Mesendoderm (in vitro differentiated cells): ENCODE measurements around the gene EEF2K. TPM values are rescaled to one million over a fixed set of nuclear protein-coding genes. Genes with fewer than 3 reads are reported as not detected.
A peak's percentile ranks its signal among the peaks of the same experiment; 100 is the strongest.

Experiments used
- DNase-seq: peaks from one replicate; pipeline ENCODE4 v3.0.0; 2013
- H2AK5ac ChIP-seq: 2 replicates; pipeline ENCODE4 v1.6.1; 2013; ENCODE audit warnings: low read length, inconsistent platforms
- H2BK120ac ChIP-seq: 2 replicates; pipeline ENCODE4 v1.6.1; 2013; ENCODE audit warnings: low read depth, mild to moderate bottlenecking, low read length, moderate library complexity, mixed read lengths
- H2BK15ac ChIP-seq: replicated peaks from 2 replicates; pipeline ENCODE4 v1.6.1; 2013; ENCODE audit warnings: low read depth, mild to moderate bottlenecking, moderate library complexity
- H2BK5ac ChIP-seq: 2 replicates; pipeline ENCODE4 v1.6.1; 2013; ENCODE audit warnings: low read length, inconsistent platforms
- H3K18ac ChIP-seq: 2 replicates; pipeline ENCODE4 v1.6.1; 2013; ENCODE audit warnings: mild to moderate bottlenecking, low read length, mixed read lengths
- H3K23ac ChIP-seq: one replicate; pipeline ENCODE4 v1.6.1; 2013; ENCODE audit warnings: low read length
- H3K27ac ChIP-seq: 2 replicates; pipeline ENCODE4 v1.5.1; 2013; ENCODE audit warnings: low read depth, mild to moderate bottlenecking, inconsistent platforms, low read length, moderate library complexity
- H3K27me3 ChIP-seq: 2 replicates; pipeline ENCODE4 v1.6.1; 2013; ENCODE audit warnings: low read length, control low read depth, mild to moderate bottlenecking, inconsistent platforms; ENCODE audit not compliant: insufficient read depth, poor library complexity
- H3K36me3 ChIP-seq: 2 replicates; pipeline ENCODE4 v1.6.1; 2013; ENCODE audit warnings: low read length, inconsistent platforms; ENCODE audit not compliant: control insufficient read depth, insufficient read depth
- H3K4ac ChIP-seq: one replicate; pipeline ENCODE4 v1.6.1; 2013; ENCODE audit warnings: low read depth, mild to moderate bottlenecking, low read length, moderate library complexity
- H3K4me1 ChIP-seq: 2 replicates; pipeline ENCODE4 v1.6.1; 2013; ENCODE audit warnings: low read depth, low read length, inconsistent platforms; ENCODE audit not compliant: control insufficient read depth
- H3K4me2 ChIP-seq: 2 replicates; pipeline ENCODE4 v1.6.1; 2013; ENCODE audit warnings: low read length
- H3K4me3 ChIP-seq: 2 replicates; pipeline ENCODE4 v1.5.1; 2013; ENCODE audit warnings: mild to moderate bottlenecking, low read length
- H3K56ac ChIP-seq: one replicate; pipeline ENCODE4 v1.6.1; 2013; ENCODE audit warnings: low read length
- H3K79me1 ChIP-seq: 2 replicates; pipeline ENCODE4 v1.6.1; 2013; ENCODE audit warnings: low read length, inconsistent platforms
- H3K79me2 ChIP-seq: 2 replicates; pipeline ENCODE4 v1.6.1; 2013; ENCODE audit warnings: mild to moderate bottlenecking, low read length; ENCODE audit not compliant: control insufficient read depth, insufficient read depth
- H3K9ac ChIP-seq: 2 replicates; pipeline ENCODE4 v1.6.1; 2013; ENCODE audit warnings: low read length, inconsistent platforms
- H4K5ac ChIP-seq: one replicate; pipeline ENCODE4 v1.6.1; 2013; ENCODE audit warnings: low read length
- H4K8ac ChIP-seq: one replicate; pipeline ENCODE4 v1.6.1; 2013; ENCODE audit warnings: low read depth, mild to moderate bottlenecking, control low read depth, low read length, moderate library complexity
- WGBS: extraction: QIAGEN DNeasy Blood & Tissue Kit; methylation state at CpG from one replicate; pipeline ENCODE4 v1.1.7; 2013; ENCODE audit warnings: low lambda C conversion rate, missing lambda C conversion rate; ENCODE audit not compliant: insufficient coverage; ENCODE audit errors: extremely low coverage; 5-methylcytosine and 5-hydroxymethylcytosine counted together
- polyA plus RNA-seq, 2 experiments: library from polyadenylated mRNA; stranded (reverse); fragments of 200-250 nt; gene quantifications; one replicate each; pipeline ENCODE4 v1.2.3, GENCODE V29; 2013

The EEF2K gene
- 6.1 TPM for polyA plus RNA-seq (2013, experiment 1 of 2)
- polyA plus RNA-seq (2013, experiment 2 of 2) = 5.5 TPM

DNA sequence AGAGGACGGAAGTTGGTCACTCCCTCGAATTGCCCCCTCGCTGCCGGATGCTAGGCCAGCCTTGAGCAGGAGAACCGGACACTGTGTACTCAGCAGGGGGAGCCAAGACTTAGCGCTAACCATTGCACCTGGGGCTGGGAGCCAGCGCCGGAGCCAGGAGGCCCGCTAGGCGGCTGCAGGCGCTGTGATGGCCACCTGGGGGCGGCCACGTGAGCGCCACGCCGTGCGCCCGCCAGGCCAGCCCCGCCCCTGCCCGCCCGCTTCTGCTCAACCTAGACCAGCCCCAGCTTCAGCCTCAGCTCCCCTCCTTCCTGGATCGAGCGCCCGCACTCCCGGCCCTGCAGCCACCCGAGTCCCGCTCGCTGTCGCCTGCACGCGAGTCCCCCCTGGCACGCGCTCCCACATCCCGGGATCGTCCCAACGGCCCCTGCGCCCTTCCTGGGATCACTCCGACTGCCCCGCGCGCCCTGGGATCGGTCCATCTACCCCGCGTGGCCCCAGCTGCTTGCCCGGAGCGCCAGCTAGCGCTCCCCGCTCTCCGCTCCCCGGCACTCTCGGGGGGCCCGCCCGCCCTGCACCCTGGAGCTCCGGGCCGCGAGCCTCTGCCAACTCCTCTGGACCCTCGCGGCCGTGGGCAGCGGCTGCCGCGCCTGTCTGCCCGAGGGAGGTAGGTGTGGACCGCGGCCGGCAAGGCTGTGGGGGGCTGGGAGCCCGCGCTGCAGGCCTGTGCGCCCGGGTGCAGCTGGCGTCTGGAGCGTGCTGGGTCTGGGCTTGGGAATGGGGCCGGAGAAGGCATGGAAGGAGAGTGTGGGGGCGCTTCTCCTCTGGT lies at the start of gene EEF2K:
Gene EEF2K, plus strand, starts transcription at position 266 of the 829 bp plus-strand sequence. CDS start 19,452 bp downstream, outside the sequence.
- Histone ChIP-seq H3K27ac (no peak within 1 kb of the TSS), H4K8ac (no peak within 1 kb of the TSS), H3K36me3 (no peaks in the 10 kb centered on the region), H3K9ac (peak within 1 kb of the TSS; percentile 90), H2BK120ac (no peak within 1 kb of the TSS), H3K23ac (peak within 1 kb of the TSS; percentile 66), H3K79me2 (no peaks in the 10 kb centered on the region), H3K27me3 (no peaks in the 10 kb centered on the region), H2BK15ac (no peak within 1 kb of the TSS), H3K56ac (peak within 1 kb of the TSS; percentile 98), H3K18ac (no peak within 1 kb of the TSS), H2BK5ac (no peak within 1 kb of the TSS), H4K5ac (no peak within 1 kb of the TSS), H3K4me1 (no peaks in the 10 kb centered on the region), H2AK5ac (no peak within 1 kb of the TSS), H3K4me3 (peak within 1 kb of the TSS; percentile 79), H3K4ac (no peak within 1 kb of the TSS), H3K4me2 (peak within 1 kb of the TSS; percentile 96), H3K79me1 (peaks cover 7% of the 10 kb centered on the region)
- no CpG with 5 or more reads among the region's 74 CpGs for WGBS
- DNase-seq = peak; percentile 97

DNA sequence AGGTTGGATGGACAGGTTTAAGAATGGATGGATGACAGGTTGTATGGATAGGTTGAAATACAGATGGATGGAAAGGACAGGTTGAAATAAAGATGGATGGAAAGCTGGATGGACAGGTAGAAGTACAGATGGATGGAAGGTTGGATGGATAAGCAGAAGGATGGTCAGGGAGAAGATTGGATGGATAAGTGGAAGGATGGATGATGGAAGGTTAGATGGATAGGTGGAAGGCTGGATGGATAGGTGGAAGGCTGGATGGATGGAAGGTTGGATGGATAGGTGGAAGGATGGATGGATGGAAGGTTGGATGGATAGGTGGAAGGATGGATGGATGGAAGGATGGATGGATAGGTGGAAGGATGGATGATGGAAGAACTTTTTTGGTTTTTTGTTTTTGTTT lies 44.7 kb upstream of the EEF2K start:
- H3K56ac ChIP-seq = no peak overlapping the region
- H4K5ac ChIP-seq = no peak overlapping the region
- no peak overlapping the region for H2AK5ac ChIP-seq
- no peaks in the 10 kb centered on the region for H3K4me1 ChIP-seq
- no peak overlapping the region for H2BK120ac ChIP-seq
- H2BK15ac ChIP-seq = no peak overlapping the region
- H3K18ac ChIP-seq = no peak overlapping the region
- no peaks in the 10 kb centered on the region for H3K79me1 ChIP-seq
- no peaks in the 10 kb centered on the region for H3K79me2 ChIP-seq
- no peak overlapping the region for H2BK5ac ChIP-seq
- H3K27me3 ChIP-seq = no peaks in the 10 kb centered on the region
- no peak overlapping the region for H3K4me3 ChIP-seq
- H3K27ac ChIP-seq = no peak overlapping the region
- no peak overlapping the region for H3K4ac ChIP-seq
- no peaks in the 10 kb centered on the region for H3K36me3 ChIP-seq
- DNase-seq = no peak
- H3K9ac ChIP-seq = no peak overlapping the region
- no peak overlapping the region for H4K8ac ChIP-seq
- no peak overlapping the region for H3K4me2 ChIP-seq
- H3K23ac ChIP-seq = no peak overlapping the region

DNA sequence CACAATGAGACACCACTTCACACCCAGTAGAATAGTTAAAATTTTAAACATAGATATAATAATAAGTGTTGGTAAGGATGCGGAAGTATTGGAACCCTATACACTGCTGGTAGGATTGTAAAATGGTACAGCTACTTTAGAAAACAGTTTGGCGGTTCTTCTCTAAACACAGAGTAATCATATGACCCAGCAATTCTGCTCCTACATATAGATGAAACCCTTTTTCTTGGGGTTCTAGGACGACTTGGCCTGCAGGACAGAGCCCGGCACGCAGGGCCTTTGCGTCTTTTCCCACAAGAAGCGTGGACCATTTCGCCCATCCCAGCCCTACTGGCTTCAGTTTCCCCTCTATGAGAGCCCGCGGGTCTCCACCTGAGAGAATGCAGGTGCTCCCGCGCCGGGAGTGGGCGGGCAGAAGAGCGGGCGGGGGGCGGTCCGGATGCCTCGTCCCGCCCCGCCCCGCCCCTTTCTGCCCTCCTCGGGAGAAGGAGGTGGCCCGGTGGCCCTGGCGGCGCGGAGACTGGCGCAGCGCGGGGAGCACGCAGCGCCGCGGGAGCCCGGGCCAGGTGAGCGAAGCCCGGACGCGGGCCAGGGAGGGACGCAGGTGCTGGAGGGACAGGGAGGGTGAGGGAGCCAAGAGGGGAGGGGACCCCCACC lies 44.0 kb upstream of the EEF2K start, which contains the start of gene SDR42E2:
Gene SDR42E2, plus strand, starts transcription at position 508 of the 657 bp plus-strand sequence. CDS start 3,077 bp downstream, outside the sequence.
- H3K79me1 ChIP-seq = no peaks in the 10 kb centered on the region
- H3K9ac ChIP-seq = peak within 1 kb of the TSS; percentile 24
- no peaks in the 10 kb centered on the region for H3K4me1 ChIP-seq
- no peak within 1 kb of the TSS for H4K5ac ChIP-seq
- H2AK5ac ChIP-seq = no peak within 1 kb of the TSS
- peak; percentile 60 for DNase-seq
- no peak within 1 kb of the TSS for H2BK15ac ChIP-seq
- H3K79me2 ChIP-seq = no peaks in the 10 kb centered on the region
- H2BK5ac ChIP-seq = no peak within 1 kb of the TSS
- no peaks in the 10 kb centered on the region for H3K36me3 ChIP-seq
- no peak within 1 kb of the TSS for H4K8ac ChIP-seq
- no peak within 1 kb of the TSS for H3K18ac ChIP-seq
- WGBS = no CpG with 5 or more reads among the region's 40 CpGs
- H3K27me3 ChIP-seq = no peaks in the 10 kb centered on the region
- H3K27ac ChIP-seq = no peak within 1 kb of the TSS
- H3K23ac ChIP-seq = no peak within 1 kb of the TSS
- H3K4me2 ChIP-seq = peak within 1 kb of the TSS; percentile 25
- H3K56ac ChIP-seq = no peak within 1 kb of the TSS
- no peak within 1 kb of the TSS for H3K4me3 ChIP-seq
- no peak within 1 kb of the TSS for H3K4ac ChIP-seq
- no peak within 1 kb of the TSS for H2BK120ac ChIP-seq

DNA sequence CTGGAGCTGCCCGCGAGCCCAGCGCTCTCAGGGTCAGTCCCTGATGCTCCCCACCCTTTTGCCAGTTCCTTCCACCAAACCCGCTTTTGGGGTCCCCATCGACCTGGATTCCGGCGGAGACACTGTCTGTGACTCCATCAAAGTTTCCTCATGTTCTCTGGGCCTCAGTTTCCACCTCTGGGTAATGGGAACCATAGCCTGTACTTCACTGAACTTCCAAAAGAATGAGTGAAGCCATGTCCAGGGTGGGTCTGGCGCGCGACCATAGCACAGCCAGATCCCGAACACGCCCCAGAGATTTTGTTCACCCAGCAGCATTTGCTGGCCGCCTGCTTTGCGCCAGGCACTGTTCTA lies 43.4 kb upstream of the EEF2K start:
- no peak overlapping the region for H4K8ac ChIP-seq
- no peak overlapping the region for H3K27ac ChIP-seq
- H3K18ac ChIP-seq = no peak overlapping the region
- H3K79me1 ChIP-seq = no peaks in the 10 kb centered on the region
- H3K36me3 ChIP-seq = no peaks in the 10 kb centered on the region
- no peaks in the 10 kb centered on the region for H3K79me2 ChIP-seq
- peak overlapping the region; percentile 25 for H3K4me2 ChIP-seq
- no peak overlapping the region for H2AK5ac ChIP-seq
- H3K9ac ChIP-seq = peak overlapping the region; percentile 24
- no peak overlapping the region for H3K4me3 ChIP-seq
- no peaks in the 10 kb centered on the region for H3K27me3 ChIP-seq
- H4K5ac ChIP-seq = no peak overlapping the region
- no peaks in the 10 kb centered on the region for H3K4me1 ChIP-seq
- no peak for DNase-seq
- H3K4ac ChIP-seq = no peak overlapping the region
- no CpG with 5 or more reads among the region's 14 CpGs for WGBS
- no peak overlapping the region for H2BK5ac ChIP-seq
- no peak overlapping the region for H2BK120ac ChIP-seq
- no peak overlapping the region for H3K56ac ChIP-seq
- no peak overlapping the region for H2BK15ac ChIP-seq
- H3K23ac ChIP-seq = no peak overlapping the region

DNA sequence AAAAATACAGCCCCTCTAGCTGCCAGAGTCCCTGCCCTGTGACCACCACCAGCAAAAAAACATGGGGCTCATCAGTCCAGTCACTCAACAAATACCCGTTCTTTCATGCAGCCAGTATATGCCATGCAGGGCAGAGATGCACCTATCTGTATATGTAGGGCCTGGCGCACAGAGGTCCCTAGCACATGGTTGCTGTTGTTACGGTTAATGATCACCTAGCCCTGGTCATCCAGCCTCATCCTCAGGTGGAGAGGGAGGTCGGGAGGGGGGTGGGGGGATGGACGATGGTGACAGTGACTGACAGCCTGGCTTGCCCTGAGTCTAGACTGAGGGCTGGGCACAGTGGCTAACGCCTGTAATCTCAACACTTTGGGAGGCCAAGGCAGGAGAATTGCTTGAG lies 42.3 kb upstream of the EEF2K start:
- Histone ChIP-seq H3K79me1 (no peaks in the 10 kb centered on the region), H3K4me3 (no peak overlapping the region), H3K36me3 (no peaks in the 10 kb centered on the region), H3K9ac (no peak overlapping the region), H2AK5ac (no peak overlapping the region), H3K23ac (no peak overlapping the region), H4K8ac (no peak overlapping the region), H3K56ac (no peak overlapping the region), H3K27me3 (no peaks in the 10 kb centered on the region), H3K18ac (no peak overlapping the region), H3K27ac (no peak overlapping the region), H2BK5ac (no peak overlapping the region), H2BK15ac (no peak overlapping the region), H3K4ac (no peak overlapping the region), H3K4me1 (no peaks in the 10 kb centered on the region), H4K5ac (no peak overlapping the region), H3K79me2 (no peaks in the 10 kb centered on the region), H3K4me2 (no peak overlapping the region), H2BK120ac (no peak overlapping the region)
- WGBS = no CpG with 5 or more reads among the region's 6 CpGs
- DNase-seq = no peak
